ENCODE results near the gene LPP.

Gene LPP

DNA sequence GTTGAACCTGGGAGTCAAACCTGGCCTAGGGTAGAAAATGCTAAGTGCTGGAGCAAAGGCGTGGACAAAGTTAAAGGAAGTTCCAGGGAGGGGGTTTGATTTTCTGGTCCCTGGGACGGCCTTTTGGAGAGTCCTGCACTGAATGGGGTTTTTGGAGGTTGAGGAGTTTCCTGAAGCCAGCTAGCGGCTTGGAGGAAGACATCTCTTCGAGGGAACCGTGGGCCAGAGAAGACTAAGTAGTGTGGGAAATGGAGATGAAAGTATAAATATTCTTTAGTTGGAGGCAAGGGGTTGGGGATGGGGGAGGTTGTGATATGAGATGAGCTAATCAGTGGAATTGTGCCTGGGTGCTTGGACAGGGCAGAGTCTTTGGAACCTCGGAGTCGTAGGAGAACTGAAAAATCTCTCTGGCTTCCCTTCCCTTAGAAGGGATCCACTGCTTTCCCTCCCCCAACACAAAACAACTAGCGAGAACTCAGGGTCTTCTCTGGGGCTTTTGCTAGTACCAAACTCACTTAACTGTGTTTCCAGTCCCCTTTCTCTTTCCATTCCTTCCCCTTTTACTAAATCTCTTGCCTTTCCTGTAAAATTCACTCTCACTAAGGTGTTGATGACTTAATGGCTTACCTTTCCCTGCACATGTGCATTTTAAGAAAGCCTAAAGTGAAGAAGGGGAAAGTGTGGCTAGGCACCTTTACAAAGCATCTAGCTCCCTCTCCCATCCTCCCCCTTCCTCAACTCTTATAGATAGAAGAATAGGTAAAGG, 1.0 kb downstream of the LPP start:
- no peak for DNase-seq (ENCODE audit: extremely low spot score)
- ChIA-PET CTCF (interaction anchor here (0.7 kb wide), 1 partner anchor 11 kb away, joined by 3 read pairs; no protein-coding TSS in a partner anchor), POLR2A (no interaction called here)
- TF ChIP-seq, protein P1, sequence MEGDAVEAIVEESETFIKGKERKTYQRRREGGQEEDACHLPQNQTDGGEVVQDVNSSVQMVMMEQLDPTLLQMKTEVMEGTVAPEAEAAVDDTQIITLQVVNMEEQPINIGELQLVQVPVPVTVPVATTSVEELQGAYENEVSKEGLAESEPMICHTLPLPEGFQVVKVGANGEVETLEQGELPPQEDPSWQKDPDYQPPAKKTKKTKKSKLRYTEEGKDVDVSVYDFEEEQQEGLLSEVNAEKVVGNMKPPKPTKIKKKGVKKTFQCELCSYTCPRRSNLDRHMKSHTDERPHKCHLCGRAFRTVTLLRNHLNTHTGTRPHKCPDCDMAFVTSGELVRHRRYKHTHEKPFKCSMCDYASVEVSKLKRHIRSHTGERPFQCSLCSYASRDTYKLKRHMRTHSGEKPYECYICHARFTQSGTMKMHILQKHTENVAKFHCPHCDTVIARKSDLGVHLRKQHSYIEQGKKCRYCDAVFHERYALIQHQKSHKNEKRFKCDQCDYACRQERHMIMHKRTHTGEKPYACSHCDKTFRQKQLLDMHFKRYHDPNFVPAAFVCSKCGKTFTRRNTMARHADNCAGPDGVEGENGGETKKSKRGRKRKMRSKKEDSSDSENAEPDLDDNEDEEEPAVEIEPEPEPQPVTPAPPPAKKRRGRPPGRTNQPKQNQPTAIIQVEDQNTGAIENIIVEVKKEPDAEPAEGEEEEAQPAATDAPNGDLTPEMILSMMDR (IDR thresholded peaks at IDR 0.05; ENCODE audit: control extremely low read depth, extremely low read depth, low read depth, missing control alignments) = no peak

DNA sequence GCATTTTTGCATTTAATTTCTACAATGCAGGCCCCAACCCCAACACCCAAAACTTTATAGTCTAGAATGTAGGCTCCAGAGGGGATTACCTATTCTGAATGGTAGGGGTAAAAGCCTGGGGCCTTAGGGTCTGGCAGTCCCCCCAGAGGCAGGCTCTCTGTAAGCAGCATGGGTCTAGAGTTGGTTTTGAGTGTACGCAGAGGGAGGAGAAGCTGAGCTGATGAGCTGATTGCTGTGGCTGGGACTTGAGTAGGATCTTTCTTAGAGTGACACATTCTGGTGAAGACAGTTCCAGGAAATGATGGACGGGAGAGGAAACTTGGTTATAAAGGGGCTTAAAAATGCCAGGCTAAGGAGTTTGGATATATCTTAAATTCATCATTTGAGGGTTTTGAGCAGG, 2.1 kb downstream of the LPP start:
- ChIA-PET POLR2A (no interaction called here), CTCF (no interaction called here)
- TF ChIP-seq, protein P1 (IDR thresholded peaks at IDR 0.05; ENCODE audit: control extremely low read depth, extremely low read depth, low read depth, missing control alignments) = no peak
- no peak for DNase-seq (ENCODE audit: extremely low spot score)

DNA sequence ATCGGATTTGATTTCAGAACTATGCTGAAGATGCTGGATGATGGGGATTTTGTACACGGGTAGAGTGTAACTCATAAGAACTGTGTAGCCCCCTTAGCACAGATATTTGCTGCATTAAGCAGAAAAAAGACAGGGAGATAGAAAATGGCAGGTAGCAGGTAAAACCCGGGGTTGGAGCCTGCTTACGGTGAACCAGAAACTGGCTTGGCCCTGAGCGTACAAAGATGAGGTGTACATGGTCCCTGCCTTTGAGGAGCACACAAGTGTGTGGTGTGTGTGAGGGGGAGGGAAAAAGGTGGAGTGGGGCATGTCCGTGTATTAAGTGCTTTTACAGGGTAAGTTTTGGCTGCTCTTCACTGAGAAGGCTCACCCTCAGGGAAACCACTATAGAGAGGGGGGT, 3.5 kb downstream of the LPP start:
- TF ChIP-seq, protein P1 (IDR thresholded peaks at IDR 0.05; ENCODE audit: control extremely low read depth, extremely low read depth, low read depth, missing control alignments) = no peak
- ChIA-PET POLR2A (no interaction called here), CTCF (no interaction called here)
- DNase-seq (ENCODE audit: extremely low spot score) = no peak

DNA sequence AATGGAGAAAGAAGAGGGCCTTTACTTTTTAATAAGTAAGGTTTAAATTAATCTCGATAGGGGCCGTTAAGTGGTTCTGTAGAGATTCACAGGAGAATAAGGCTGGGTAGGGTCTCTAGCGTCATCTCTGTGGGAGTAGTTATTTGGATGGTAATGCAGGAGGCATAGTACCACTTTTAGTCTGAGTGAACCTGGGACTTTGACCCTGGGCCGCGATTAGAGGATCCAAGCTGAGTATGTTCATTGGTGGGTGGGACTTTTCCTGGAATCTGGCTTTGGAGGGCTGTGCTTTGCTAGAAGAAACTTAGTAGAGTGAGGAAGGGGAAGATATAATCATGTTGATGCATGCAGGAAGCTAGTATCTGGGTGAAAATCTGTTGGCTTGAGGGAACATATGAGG, 4.0 kb downstream of the LPP start:
- no peak for DNase-seq (ENCODE audit: extremely low spot score)
- TF ChIP-seq, protein P1 (IDR thresholded peaks at IDR 0.05; ENCODE audit: control extremely low read depth, extremely low read depth, low read depth, missing control alignments) = no peak
- POLR2A ChIA-PET = no interaction called here
- CTCF ChIA-PET = no interaction called here

DNA sequence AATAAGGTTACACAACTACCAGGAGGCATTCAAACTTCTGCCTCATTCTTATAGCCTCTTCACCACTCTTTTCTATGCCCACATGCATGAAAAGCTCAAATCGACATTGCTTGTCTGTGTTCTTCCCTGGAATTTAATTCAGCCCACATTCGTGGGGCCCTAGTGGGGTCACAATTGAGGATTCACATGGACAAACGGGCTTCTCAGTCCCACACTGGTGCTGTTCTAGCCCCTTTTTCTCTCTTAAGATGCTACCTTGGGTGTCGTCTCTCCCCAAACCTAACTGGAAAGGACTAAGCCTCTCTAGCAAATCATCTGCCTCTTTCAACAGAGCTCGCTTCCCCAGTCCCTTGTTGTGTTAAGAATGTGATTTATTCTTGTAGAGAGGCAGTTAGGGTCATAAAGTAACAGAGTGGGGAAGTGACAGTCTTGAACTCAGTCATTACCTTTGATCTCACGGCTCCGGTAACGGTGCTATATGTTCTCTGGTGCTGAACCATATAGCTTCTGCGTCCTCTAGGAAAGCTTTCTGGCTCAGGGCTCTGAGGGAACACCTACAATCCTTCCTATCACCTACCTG, 4.9 kb downstream of the LPP start:
- ChIA-PET POLR2A (no interaction called here), CTCF (no interaction called here)
- TF ChIP-seq, protein P1 (IDR thresholded peaks at IDR 0.05; ENCODE audit: control extremely low read depth, extremely low read depth, low read depth, missing control alignments) = no peak
- DNase-seq (ENCODE audit: extremely low spot score) = no peak

DNA sequence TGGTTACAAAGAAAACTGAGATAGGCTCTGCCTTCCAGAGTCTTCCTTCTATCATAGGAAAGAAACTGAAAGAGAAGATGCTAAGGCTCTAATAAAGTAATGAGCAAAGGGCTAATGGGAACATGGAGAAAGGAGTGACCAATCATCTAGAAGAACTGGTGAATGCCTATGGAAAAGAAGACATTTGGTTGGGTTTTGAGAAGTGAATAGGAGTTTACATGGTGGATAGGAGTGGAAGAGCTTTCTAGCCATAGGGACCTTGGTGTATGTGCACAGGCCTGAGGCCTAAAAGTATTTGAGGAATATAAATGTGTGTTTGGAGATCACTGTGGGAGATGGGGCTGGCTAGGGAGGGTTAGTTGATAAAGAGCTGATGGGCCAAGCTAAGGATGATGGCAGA, 6.8 kb downstream of the LPP start:
- ChIA-PET CTCF (interaction anchor here (0.8 to 1.4 kb wide), 2 partner anchors 11 to 16 kb away, joined by 3 to 4 read pairs; no protein-coding TSS in a partner anchor), POLR2A (no interaction called here)
- no peak for DNase-seq (ENCODE audit: extremely low spot score)
- TF ChIP-seq, protein P1 (IDR thresholded peaks at IDR 0.05; ENCODE audit: control extremely low read depth, extremely low read depth, low read depth, missing control alignments) = no peak
